Transverse colon (tissue), 4 donors: Measurements from ENCODE around the gene FRMPD4. TPM values are rescaled to one million over a fixed set of nuclear protein-coding genes. Genes with fewer than 3 reads are reported as not detected.

Source experiments
- DNase-seq: peaks from one replicate; pipeline ENCODE4 v3.0.0-alpha.2; 2019
- H3K27ac ChIP-seq, 4 donors: fragments of 200-600 bp; sonication (generic); 2 replicates each; pipeline ENCODE4 v1.5.1; 2016 to 2018; ENCODE audit warnings: inconsistent platforms in 4 of 4
- H3K27me3 ChIP-seq: fragments of 200-600 bp; sonication (generic); 2 replicates; pipeline ENCODE4 v1.5.1; 2017; ENCODE audit warnings: inconsistent platforms
- H3K36me3 ChIP-seq, 4 donors: fragments of 200-600 bp; sonication (generic); 2 replicates each; pipeline ENCODE4 v1.5.1; 2017 to 2019; ENCODE audit warnings: inconsistent platforms in 4 of 4
- H3K4me1 ChIP-seq, 4 donors: fragments of 200-600 bp; sonication (generic); 2 replicates each; pipeline ENCODE4 v1.5.1; 2017 to 2020; ENCODE audit warnings: inconsistent platforms in 4 of 4
- H3K4me3 ChIP-seq, 4 donors: fragments of 200-600 bp; sonication (generic); 1 replicate in 1 of 4; 2 replicates in 3 of 4; pipeline versions ENCODE4 v1.5.1 to v1.6.1; 2017 to 2019; ENCODE audit warnings: inconsistent platforms in 4 of 4
- H3K9me3 ChIP-seq, 2 donors: fragments of 200-600 bp; sonication (generic); 2 replicates each; pipeline ENCODE4 v1.5.1; 2017 to 2019; ENCODE audit warnings: inconsistent platforms in 2 of 2
- EP300 ChIP-seq: sonication (generic); formaldehyde crosslinking; IDR thresholded peaks from one replicate; pipeline ENCODE4 v1.6.1; 2017; ENCODE audit warnings: antibody characterized with exemption, low read depth
- POLR2A ChIP-seq: fragments of 450-650 bp; IDR thresholded peaks from one replicate; pipeline ENCODE4 v1.6.1; 2016; ENCODE audit warnings: antibody characterized with exemption, mild to moderate bottlenecking, moderate library complexity
- POLR2AphosphoS5 ChIP-seq, 3 donors: sonication (generic); formaldehyde crosslinking; IDR thresholded peaks; one replicate each; pipeline ENCODE4 v1.6.1; 2016; ENCODE audit warnings: antibody characterized with exemption in 3 of 3
- WGBS, 2 donors: methylation state at CpG; one replicate each; pipeline ENCODE4 v1.1.5; 2018; ENCODE audit warnings: low coverage in 1 of 2; 5-methylcytosine and 5-hydroxymethylcytosine counted together
- in situ Hi-C, 4 donors: fragments of 200-750 bp; cut with MboI; loops; one replicate each; pipeline versions ENCODE4 v1.15.0 to v1.15.1; 2017; ENCODE audit warnings: low sequenced_read_pairs in 3 of 4, low pct_ligation_motif_present in 1 of 4, low pct_unique_long_range_greater_than_20kb in 1 of 4
- intact Hi-C: fragments of 100-400 bp; cut with DNase I; formaldehyde crosslinking; loops from one replicate; pipeline ENCODE4 v1.15.1; 2023; ENCODE audit warnings: low total_unique reads
- total RNA-seq, 4 donors: library from RNA; depleted of rRNA; stranded (reverse); fragments of >200 nt; gene quantifications; one replicate each; pipeline ENCODE4 v1.1.0, GENCODE V29; 2016
- TF ChIP-seq, protein P1 (sequence below), 5 experiments: fragments of 200-600 bp in 3 of 5; fragments of 450-650 bp in 2 of 5; sonication (generic) in 3 of 5; IDR thresholded peaks; 1 replicate in 2 of 5; 2 replicates in 3 of 5; pipeline ENCODE4 v1.5.1; 2016 to 2017; ENCODE audit warnings: antibody characterized with exemption in 5 of 5, inconsistent platforms in 3 of 5, mild to moderate bottlenecking in 2 of 5, moderate library complexity in 1 of 5

FRMPD4 gene
- total RNA-seq, 4 donors from 2014 or later: 0.79 to 1.5 (median 0.82) TPM; not detected in 1

DNA sequence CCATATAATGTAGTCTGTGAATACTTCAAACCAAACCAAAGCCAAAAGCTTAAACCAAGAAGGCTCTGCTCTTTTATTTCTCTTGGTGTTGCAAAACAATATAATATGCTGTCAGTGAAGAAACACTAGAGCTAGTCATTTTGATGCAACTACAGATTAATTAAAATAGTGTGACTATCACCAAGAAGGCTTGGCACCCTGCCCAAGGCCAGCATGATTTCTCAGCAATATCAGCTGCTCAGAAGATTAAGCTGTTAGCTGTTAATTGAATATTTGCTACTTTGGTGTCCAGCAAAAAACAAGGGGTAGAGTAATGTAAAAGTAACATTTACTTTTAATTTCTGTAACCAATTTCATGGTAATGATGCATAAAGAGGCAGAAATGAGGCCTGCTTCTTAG is 548.1 kb downstream of the FRMPD4 start:
- Histone ChIP-seq H3K9me3 (no peaks in the 10 kb centered on the region), H3K4me1 (no peaks in the 10 kb centered on the region), H3K27ac (no peak overlapping the region), H3K27me3 (no peaks in the 10 kb centered on the region), H3K36me3 (no peaks in the 10 kb centered on the region), H3K4me3 (no peak overlapping the region)
- no peak for DNase-seq
- TF ChIP-seq EP300 (no peak), POLR2A (no peak), POLR2AphosphoS5 (IDR thresholded peaks at IDR 0.05) (no peak)
- TF ChIP-seq, protein P1, sequence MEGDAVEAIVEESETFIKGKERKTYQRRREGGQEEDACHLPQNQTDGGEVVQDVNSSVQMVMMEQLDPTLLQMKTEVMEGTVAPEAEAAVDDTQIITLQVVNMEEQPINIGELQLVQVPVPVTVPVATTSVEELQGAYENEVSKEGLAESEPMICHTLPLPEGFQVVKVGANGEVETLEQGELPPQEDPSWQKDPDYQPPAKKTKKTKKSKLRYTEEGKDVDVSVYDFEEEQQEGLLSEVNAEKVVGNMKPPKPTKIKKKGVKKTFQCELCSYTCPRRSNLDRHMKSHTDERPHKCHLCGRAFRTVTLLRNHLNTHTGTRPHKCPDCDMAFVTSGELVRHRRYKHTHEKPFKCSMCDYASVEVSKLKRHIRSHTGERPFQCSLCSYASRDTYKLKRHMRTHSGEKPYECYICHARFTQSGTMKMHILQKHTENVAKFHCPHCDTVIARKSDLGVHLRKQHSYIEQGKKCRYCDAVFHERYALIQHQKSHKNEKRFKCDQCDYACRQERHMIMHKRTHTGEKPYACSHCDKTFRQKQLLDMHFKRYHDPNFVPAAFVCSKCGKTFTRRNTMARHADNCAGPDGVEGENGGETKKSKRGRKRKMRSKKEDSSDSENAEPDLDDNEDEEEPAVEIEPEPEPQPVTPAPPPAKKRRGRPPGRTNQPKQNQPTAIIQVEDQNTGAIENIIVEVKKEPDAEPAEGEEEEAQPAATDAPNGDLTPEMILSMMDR (IDR thresholded peaks at IDR 0.05): no peak
- intact Hi-C loops (no loop called here), in situ Hi-C loops (no loop called here)

DNA sequence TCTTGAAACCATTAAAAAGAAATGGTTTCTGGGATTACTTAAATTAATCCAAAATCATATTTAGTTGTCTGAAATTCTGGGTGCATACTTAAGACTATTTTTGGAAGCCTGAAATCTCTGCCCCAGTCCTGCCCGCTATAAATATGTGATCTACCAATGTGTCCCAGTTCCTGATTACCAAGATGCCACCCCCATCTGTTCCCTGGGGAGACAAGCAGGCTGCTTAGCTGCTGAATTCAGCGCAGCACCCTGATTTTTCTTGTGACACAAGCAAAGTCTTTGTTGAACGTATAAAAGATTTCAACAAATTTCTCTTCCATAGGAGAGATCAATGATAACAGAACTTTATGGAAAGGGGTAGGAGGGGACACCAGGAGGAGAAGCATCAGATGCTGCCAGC is 552.4 kb downstream of the FRMPD4 start:
- H3K9me3 ChIP-seq: no peaks in the 10 kb centered on the region
- no peaks in the 10 kb centered on the region for H3K36me3 ChIP-seq
- H3K4me1 ChIP-seq: no peaks in the 10 kb centered on the region
- H3K27ac ChIP-seq: no peak overlapping the region
- H3K4me3 ChIP-seq: no peak overlapping the region
- WGBS, 2 donors: 88% methylated on average over 3 of the region's 3 CpGs; no CpG with 5 or more reads in 1 of the 2 donors
- no peaks in the 10 kb centered on the region for H3K27me3 ChIP-seq
- intact Hi-C loops (no loop called here), in situ Hi-C loops (no loop called here)
- TF ChIP-seq, protein P1 (IDR thresholded peaks at IDR 0.05): no peak
- no peak for TF ChIP-seq POLR2A
- TF ChIP-seq POLR2AphosphoS5 (IDR thresholded peaks at IDR 0.05): no peak
- no peak for TF ChIP-seq EP300
- no peak for DNase-seq

DNA sequence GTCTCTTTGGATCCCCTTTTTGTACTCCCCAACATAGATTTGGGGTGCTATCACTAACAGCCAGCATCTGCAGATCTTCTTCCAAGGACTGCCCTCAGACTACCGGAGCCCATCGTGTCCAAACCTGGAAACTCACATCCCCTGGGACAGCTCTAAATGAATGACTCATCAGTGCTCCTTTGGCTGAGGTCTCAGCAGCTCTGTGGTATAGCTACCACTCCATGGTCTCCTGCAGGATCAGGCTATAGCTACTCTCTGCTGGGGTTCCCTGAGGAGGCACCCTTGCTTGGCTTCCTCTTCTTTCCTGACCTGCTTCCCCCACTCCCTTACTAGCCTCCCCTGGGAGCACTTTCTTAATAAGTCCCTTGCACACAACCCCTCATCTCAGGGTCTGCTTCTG is 555.5 kb downstream of the FRMPD4 start:
- TF ChIP-seq EP300 (no peak), POLR2A (no peak), POLR2AphosphoS5 (IDR thresholded peaks at IDR 0.05) (no peak)
- TF ChIP-seq, protein P1 (IDR thresholded peaks at IDR 0.05): no peak
- Histone ChIP-seq H3K4me1 (no peaks in the 10 kb centered on the region), H3K27me3 (no peaks in the 10 kb centered on the region), H3K4me3 (no peak overlapping the region), H3K27ac (no peak overlapping the region), H3K9me3 (no peaks in the 10 kb centered on the region), H3K36me3 (no peaks in the 10 kb centered on the region)
- WGBS, 2 donors: 90% methylated on average over 2 of the region's 2 CpGs; no CpG with 5 or more reads in 1 of the 2 donors
- no peak for DNase-seq
- intact Hi-C loops (no loop called here), in situ Hi-C loops (no loop called here)

DNA sequence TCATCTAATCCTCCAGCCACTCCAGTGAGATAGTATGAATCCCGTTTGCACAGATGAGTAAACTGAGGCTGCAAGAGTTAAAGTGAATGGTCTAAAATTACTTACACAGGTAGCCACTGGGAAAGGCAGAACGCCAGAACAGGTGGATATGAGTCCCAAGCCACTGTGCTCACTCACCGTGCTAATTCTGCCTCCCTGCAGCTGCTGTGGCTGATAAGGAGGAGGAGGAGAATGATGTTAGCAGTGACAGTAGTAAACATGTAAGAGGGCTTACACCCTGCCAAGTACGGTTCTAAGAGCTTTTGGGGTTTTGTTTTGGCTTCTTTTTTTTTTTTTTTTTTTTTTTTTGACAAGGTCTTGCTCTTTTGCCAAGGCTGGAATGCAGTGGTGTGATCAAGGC is 562.5 kb downstream of the FRMPD4 start:
- Histone ChIP-seq H3K9me3 (no peaks in the 10 kb centered on the region), H3K36me3 (no peaks in the 10 kb centered on the region), H3K4me3 (no peak overlapping the region), H3K27me3 (no peaks in the 10 kb centered on the region), H3K27ac (no peak overlapping the region), H3K4me1 (no peaks in the 10 kb centered on the region)
- 33% methylated on average over 4 of the region's 4 CpGs; no CpG with 5 or more reads in 1 of the 2 donors for WGBS, 2 donors
- intact Hi-C loops (loop anchor here (10.0 kb wide), 1 partner anchor 616 kb away; no protein-coding TSS in a partner anchor), in situ Hi-C loops (no loop called here)
- TF ChIP-seq, protein P1 (IDR thresholded peaks at IDR 0.05): no peak
- no peak for DNase-seq
